ENCODE measurements around the gene HSPA4L.

The HSPA4L gene

GRCh38 chr4:127880763-127881562 is 98.8 kb downstream of the HSPA4L start, which contains the start of gene PLK4:
PLK4 (plus strand) TSS chr4:127880893; CDS start chr4:127881135, 242 bp downstream.
- TF ChIP-seq, protein P1, sequence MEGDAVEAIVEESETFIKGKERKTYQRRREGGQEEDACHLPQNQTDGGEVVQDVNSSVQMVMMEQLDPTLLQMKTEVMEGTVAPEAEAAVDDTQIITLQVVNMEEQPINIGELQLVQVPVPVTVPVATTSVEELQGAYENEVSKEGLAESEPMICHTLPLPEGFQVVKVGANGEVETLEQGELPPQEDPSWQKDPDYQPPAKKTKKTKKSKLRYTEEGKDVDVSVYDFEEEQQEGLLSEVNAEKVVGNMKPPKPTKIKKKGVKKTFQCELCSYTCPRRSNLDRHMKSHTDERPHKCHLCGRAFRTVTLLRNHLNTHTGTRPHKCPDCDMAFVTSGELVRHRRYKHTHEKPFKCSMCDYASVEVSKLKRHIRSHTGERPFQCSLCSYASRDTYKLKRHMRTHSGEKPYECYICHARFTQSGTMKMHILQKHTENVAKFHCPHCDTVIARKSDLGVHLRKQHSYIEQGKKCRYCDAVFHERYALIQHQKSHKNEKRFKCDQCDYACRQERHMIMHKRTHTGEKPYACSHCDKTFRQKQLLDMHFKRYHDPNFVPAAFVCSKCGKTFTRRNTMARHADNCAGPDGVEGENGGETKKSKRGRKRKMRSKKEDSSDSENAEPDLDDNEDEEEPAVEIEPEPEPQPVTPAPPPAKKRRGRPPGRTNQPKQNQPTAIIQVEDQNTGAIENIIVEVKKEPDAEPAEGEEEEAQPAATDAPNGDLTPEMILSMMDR (IDR thresholded peaks at IDR 0.05; ENCODE audit: poor library complexity, severe bottlenecking), result no peak
- peaks cover 13% of the 10 kb centered on the region for H3K4me1 ChIP-seq (ENCODE audit: insufficient read depth, poor library complexity, severe bottlenecking)

GRCh38 chr4:127881563-127881864 is 99.4 kb downstream of the HSPA4L start:
- Histone ChIP-seq H3K4me1 (ENCODE audit: insufficient read depth, poor library complexity, severe bottlenecking) (peaks cover 10% of the 10 kb centered on the region), H3K9me3 (ENCODE audit: severe bottlenecking) (no peaks in the 10 kb centered on the region), H3K36me3 (ENCODE audit: low read depth) (peaks cover 48% of the 10 kb centered on the region), H3K27me3 (ENCODE audit: insufficient read depth, poor library complexity, severe bottlenecking) (no peaks in the 10 kb centered on the region), H3K4me3 (ENCODE audit: severe bottlenecking) (peak overlapping the region; percentile 87), H3K27ac (ENCODE audit: poor library complexity, severe bottlenecking) (peak overlapping the region; percentile 69)
- TF ChIP-seq, protein P1 (IDR thresholded peaks at IDR 0.05; ENCODE audit: poor library complexity, severe bottlenecking), result peak; percentile 18
- ATAC-seq (ENCODE audit: low read depth) (no peak; the same call in 2 of the 3 replicates), DNase-seq (ENCODE audit: low spot score) (no peak)

More at GRCh38 chr4:127880763-127881562, 98.8 kb downstream of the HSPA4L start, which contains the start of gene PLK4:
- Histone ChIP-seq H3K9me3 (ENCODE audit: severe bottlenecking) (no peaks in the 10 kb centered on the region), H3K4me3 (ENCODE audit: severe bottlenecking) (peak within 1 kb of the TSS; percentile 87), H3K36me3 (ENCODE audit: low read depth) (peaks cover 43% of the 10 kb centered on the region), H3K27me3 (ENCODE audit: insufficient read depth, poor library complexity, severe bottlenecking) (no peaks in the 10 kb centered on the region), H3K27ac (ENCODE audit: poor library complexity, severe bottlenecking) (peak within 1 kb of the TSS; percentile 69)
- ATAC-seq (ENCODE audit: low read depth) (peak; percentile 81), DNase-seq (ENCODE audit: low spot score) (peak; percentile 94)

DNA sequence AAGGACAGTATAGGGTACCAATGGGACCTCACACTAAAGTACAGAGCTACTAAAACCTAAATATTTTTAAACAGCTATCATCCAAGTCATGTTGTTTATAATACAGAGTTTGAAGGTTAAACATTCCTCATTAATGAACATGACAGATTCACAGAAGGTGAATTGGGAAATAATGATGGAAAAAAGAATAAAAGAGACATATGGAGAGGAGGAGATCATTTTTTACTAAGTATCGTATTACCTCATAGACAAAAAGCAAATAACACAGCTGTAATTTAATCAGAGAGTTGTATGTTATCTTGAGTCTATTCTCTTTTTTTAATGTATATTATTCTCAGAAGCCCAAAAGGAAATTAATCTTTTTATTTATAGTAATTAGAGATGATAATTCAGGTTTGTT is 106.4 kb downstream of the HSPA4L start:
- no peaks in the 10 kb centered on the region for H3K27me3 ChIP-seq (ENCODE audit: insufficient read depth, poor library complexity, severe bottlenecking)
- TF ChIP-seq, protein P1 (IDR thresholded peaks at IDR 0.05; ENCODE audit: poor library complexity, severe bottlenecking), result no peak
- H3K4me3 ChIP-seq (ENCODE audit: severe bottlenecking), result no peak overlapping the region
- peaks cover 99% of the 10 kb centered on the region for H3K36me3 ChIP-seq (ENCODE audit: low read depth)
- ATAC-seq (ENCODE audit: low read depth) (no peak), DNase-seq (ENCODE audit: low spot score) (no peak)
- H3K27ac ChIP-seq (ENCODE audit: poor library complexity, severe bottlenecking), result no peak overlapping the region
- no peaks in the 10 kb centered on the region for H3K4me1 ChIP-seq (ENCODE audit: insufficient read depth, poor library complexity, severe bottlenecking)
- no peaks in the 10 kb centered on the region for H3K9me3 ChIP-seq (ENCODE audit: severe bottlenecking)

DNA sequence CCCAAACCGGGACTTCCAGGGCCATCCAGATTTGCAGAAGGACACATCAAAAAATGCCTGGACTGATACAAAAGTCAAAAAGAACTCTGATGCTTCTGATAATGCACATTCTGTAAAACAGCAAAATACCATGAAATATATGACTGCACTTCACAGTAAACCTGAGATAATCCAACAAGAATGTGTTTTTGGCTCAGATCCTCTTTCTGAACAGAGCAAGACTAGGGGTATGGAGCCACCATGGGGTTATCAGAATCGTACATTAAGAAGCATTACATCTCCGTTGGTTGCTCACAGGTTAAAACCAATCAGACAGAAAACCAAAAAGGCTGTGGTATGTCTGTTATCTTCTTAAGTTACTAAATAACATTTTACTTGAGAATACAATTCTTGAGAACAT is 107.8 kb downstream of the HSPA4L start:
- TF ChIP-seq, protein P1 (IDR thresholded peaks at IDR 0.05; ENCODE audit: poor library complexity, severe bottlenecking), result no peak
- ATAC-seq (ENCODE audit: low read depth) (no peak), DNase-seq (ENCODE audit: low spot score) (no peak)
- no peak overlapping the region for H3K4me3 ChIP-seq (ENCODE audit: severe bottlenecking)
- H3K27me3 ChIP-seq (ENCODE audit: insufficient read depth, poor library complexity, severe bottlenecking), result no peaks in the 10 kb centered on the region
- H3K9me3 ChIP-seq (ENCODE audit: severe bottlenecking), result no peaks in the 10 kb centered on the region
- no peaks in the 10 kb centered on the region for H3K4me1 ChIP-seq (ENCODE audit: insufficient read depth, poor library complexity, severe bottlenecking)
- H3K27ac ChIP-seq (ENCODE audit: poor library complexity, severe bottlenecking), result no peak overlapping the region
- peaks cover 99% of the 10 kb centered on the region for H3K36me3 ChIP-seq (ENCODE audit: low read depth)

Data from RWPE2 (cell line).